H54 (cell line): ENCODE data around the gene CIART.
"Not testable (repeated sequence)": the region's sequence is repeated elsewhere in the genome, so short reads cannot be mapped to it uniquely, and the experiment has no call there.

Experiments
- DNase-seq: peaks from one replicate; pipeline ENCODE4 v3.0.0; 2011; ENCODE audit warnings: low spot score, mixed read lengths; ENCODE audit not compliant: insufficient read length
- FAIRE-seq: peaks from 3 replicates; lab custom pipeline; 2011; peaks lifted over from hg19 to GRCh38; lab: Jason Lieb, UNC
- POLR2A ChIP-seq: IDR thresholded peaks from 2 replicates; pipeline ENCODE4 v1.6.1; 2011; ENCODE audit warnings: low read depth, mild to moderate bottlenecking, low read length

The CIART gene

GRCh38 chr1:150269451-150269850 is 12.9 kb upstream of the CIART start:
- FAIRE-seq (no peak), DNase-seq (no peak)
- no peak for TF ChIP-seq POLR2A

DNA sequence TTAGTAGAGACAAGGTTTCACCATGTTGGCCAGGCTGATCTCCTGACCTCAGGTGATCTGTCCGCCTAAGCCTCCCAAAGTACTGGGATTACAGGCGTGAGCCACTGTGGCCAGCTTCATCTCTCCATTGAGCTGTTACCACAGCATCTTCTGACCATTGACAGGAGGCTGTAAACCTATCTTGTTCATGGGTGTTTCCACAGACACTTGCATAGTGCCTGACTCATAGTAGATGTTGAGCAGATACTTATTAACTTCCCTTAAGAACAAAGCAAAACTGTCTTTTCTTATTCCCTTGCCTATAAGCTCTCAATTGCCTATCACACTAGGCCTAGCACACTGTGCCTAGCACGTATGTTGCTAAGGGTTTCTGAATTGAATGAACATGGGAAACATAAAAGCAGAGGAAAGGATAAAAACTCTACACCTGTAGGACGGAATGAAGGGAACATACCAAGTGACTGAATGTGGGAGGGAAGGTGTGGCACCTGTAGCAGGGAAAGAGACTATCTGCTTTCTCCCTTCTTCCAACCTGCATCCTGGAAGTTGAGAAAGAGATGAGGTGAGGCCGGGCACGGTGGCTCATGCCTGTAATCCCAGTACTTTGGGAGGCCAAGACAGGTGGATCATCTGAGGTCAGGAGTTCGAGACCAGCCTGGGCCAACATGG is 10.9 kb upstream of the CIART start:
- no peak for FAIRE-seq
- TF ChIP-seq POLR2A, result no peak
- DNase-seq, result no peak

DNA sequence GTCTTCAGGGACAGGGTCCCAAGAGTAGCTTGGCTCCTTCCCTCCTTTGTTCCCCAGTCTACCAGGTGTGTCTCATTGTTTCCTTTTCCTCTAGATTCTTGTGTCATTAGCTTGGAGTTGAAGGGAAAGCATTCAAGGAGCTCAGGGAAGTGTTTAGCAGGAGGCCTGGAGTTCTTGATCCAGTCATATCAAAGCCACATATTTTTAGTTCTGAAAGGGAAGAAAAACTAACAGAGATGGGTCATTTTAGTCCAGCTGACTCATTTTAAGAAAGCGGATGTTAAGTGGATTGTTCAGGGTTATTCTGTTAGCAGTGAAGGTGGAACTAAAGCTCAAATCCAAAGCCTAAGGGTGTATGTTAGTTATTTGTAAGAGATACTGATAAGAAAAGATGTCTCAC is 9.0 kb upstream of the CIART start:
- no peak for TF ChIP-seq POLR2A
- FAIRE-seq (no peak), DNase-seq (no peak)

DNA sequence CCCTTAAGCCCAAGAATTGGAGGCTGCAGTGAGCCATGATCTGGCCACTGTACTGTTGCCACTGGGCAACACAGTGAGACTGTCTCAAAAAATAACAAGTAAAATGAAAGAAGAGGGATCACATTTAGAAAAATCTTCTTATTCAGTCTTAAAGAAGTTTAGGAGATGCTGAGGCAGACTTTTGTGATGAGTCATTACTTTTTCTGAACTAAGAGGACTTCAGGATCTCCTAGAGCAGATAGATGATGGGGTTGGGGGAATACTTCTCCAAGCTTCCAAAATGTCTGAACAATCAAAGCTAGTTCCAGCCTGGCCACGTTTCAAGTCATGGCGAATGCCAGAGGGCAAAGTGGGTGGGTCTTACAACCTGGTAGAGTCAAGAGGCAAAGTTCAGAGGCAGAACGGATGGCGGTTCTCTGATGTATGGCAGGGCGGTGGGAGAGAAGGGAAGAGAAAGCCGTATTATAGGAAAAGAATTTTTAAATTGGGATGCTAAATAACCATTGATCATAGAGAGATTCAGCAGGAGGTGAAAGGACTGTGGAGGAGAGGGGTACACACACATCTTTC is 2.1 kb upstream of the CIART start:
- FAIRE-seq (no peak), DNase-seq (no peak)
- TF ChIP-seq POLR2A, result no peak

- DNase-seq (no peak), FAIRE-seq (no peak)
- TF ChIP-seq POLR2A, result no peak
Observed at GRCh38 chr1:150281221-150281757, 1.1 kb upstream of the CIART start.

DNA sequence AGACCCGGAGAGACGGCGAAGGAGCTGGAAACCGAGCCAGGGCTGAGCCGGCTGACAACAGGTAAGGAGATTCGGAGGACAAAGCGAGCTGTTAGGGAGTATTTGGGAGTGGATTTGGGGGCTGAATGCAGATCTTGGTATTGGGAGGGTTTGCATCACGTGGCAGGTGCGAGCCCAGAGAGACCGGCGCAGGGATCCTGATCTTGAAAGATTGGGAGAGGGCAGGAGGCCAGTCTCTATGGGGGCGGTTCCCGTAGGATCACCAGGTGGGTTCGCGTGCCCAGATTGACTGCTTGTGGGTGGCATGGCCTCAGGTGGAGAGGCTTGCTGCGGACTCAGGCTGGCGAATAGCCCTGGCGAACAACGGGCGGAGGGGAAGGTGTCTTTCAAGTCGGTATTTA is 204 bp downstream of the CIART start:
- peak; percentile 5; the same call in 1 of the 2 replicates for TF ChIP-seq POLR2A
- FAIRE-seq (no peak), DNase-seq (no peak)

DNA sequence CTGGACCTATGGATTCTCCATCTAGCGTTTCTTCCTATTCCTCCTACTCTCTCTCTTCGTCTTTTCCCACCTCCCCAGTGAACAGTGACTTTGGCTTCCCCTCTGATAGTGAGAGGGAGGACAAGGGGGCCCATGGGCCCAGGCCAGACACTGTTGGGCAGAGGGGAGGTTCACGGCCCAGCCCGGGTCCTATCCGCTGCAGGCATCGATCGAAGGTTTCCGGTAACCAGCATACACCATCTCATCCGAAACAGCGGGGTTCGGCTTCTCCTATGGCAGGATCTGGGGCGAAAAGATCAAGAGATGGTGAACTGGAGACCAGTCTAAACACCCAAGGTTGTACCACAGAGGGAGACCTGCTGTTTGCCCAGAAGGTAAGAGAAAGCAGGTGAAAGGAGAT is 906 bp downstream of the CIART start:
- no peak for TF ChIP-seq POLR2A

DNA sequence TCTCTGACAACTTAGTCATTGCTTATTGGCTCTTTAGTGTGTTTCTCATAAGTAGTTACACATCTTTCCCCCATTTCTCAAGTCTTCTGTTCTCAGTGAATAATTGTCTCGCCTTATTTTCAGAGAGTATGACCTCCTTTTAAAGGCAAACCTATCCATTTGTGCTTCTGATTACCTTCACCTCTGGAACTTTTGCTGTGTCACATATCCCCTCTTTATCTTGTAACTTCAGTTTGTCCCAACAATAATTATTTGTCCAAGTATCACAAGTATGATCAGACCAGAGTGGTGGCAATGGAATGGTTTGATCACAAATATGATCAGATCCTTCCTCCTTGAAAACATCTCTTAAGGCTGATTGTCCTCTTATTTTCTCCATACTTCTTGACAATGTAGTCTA is 6.0 kb downstream of the CIART start:
- TF ChIP-seq POLR2A, result no peak
- DNase-seq (no peak), FAIRE-seq (no peak)

More for the DNA sequence above, 906 bp downstream of the CIART start:
- FAIRE-seq (no peak), DNase-seq (no peak)

DNA sequence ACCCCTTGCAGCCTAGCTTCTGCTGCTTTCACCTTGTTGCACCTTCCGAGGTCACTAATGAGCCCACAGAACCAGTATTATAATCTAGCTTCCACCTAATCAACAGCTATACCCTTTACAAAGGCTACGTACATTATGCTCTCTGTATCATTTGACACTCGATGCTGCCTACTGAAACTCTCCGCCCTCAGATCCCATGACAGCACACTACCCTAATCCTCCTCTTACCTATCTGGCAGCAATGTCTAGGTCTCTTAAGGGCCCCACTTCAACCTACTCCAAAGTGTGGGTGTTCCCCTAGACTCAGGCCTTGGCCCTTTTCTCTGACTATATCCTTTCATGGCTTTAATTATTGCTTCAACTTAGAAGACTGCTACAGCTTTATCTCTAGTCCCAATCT is 6.5 kb downstream of the CIART start:
- no peak for DNase-seq
- no peak for FAIRE-seq
- no peak for TF ChIP-seq POLR2A

- peak; percentile 79 for TF ChIP-seq POLR2A
- DNase-seq (peak; percentile 64), FAIRE-seq (no peak)
Observed at GRCh38 chr1:150293433-150294253, 11.3 kb downstream of the CIART start, which contains the start of gene MRPS21. TSS of gene MRPS21 (plus strand) at chr1:150293861. CDS start at chr1:150294367, 506 bp downstream.

- FAIRE-seq (no peak), DNase-seq (no peak)
- TF ChIP-seq POLR2A, result no peak
Observed at GRCh38 chr1:150295476-150295875, 13.1 kb downstream of the CIART start.

DNA sequence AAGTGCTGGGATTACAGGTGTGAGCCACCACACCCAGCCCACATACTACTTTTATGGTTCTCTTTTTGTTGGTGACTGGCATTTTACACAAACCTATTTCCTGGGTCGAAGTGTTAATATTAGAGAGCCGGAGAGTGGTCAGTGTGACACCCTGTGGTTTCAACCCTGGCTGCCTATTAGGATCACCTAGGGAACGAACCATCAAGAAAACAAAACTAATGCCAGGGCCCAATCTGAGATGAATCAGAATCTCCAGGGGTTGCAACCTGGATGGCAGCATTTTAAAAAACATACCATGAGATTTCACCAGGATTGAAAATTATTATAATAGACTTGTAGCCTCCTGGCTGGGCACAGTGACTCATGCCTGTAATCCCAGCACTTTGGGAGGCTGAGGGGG is 17.4 kb downstream of the CIART start:
- no peak for TF ChIP-seq POLR2A
- FAIRE-seq (no peak), DNase-seq (no peak)

DNA sequence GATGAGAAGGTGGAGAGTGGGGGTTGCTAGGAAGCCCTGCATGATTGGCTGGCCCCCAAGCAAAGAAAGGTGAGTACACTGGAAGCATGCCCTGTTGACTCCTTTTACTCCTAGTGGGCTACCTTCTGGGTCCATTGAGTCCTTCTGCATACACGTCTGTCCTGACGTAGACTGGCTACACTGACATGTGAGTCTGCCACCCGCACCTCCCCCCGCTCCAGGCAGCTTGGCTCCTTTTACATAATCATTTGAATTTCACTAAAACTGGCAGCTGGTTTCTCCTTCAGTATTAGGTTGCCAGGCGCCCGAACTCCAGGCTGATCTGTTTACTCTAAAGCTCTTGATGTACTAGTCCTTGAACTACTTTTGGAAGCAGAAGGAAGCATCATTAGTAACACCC is 20.0 kb downstream of the CIART start:
- no peak for FAIRE-seq
- TF ChIP-seq POLR2A, result no peak
- no peak for DNase-seq

DNA sequence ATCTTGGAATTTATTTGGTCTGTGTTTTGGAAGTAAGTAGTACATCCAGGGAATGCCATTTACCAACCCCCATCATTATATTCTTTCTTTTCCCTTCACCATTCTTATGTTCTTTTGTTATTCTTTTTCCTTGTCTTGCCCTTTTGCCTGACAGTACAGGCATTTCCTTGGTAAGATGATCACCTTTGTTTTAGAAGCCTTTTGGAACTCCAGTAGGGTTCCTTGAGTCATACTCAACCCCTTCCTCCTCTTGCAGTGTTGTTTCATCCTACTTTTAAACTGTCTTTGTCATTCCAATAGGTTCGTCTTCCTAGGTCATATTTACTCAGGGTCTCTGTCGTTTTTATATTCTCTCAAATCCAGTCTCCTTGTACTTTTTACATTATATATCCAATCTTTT is 20.5 kb downstream of the CIART start:
- DNase-seq (no peak), FAIRE-seq (no peak)
- TF ChIP-seq POLR2A, result no peak

DNA sequence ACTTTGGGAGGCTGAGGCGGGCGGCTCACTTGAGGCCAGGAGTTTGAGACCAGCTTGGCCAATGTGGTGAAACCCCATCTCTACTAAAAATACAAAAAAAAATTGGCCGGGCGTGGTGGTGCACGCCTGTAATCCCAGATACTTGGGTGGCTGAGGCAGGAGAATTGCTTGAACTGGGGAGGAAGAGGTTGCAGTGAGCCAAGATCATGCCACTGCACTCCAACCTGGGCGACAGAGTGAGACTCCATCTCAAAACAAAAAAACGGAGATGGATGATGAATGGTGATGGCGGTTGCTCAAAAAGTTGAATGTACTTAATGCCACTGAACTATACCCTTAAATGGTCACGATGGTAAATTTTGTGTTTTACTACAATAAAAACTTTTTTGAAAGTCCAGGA is 26.2 kb downstream of the CIART start:
- not testable (repeated sequence) for FAIRE-seq, DNase-seq
